H1 (cell line): ENCODE measurements around the gene PDZD2. TPM values are rescaled to one million over a fixed set of nuclear protein-coding genes. Genes with fewer than 3 reads are reported as not detected.
A peak's percentile ranks its signal among the peaks of the same experiment; 100 is the strongest.

Experiments used
- CTCF ChIA-PET: fragments of 300-600 bp; sonication (Branson Sonifier 250); formaldehyde crosslinking; loops from one replicate; lab custom pipeline; 2021; ENCODE audit not compliant: partially characterized antibody; lab: Charles Lee
- POLR2A ChIA-PET: fragments of 300-600 bp; sonication (Branson Sonifier 250); formaldehyde crosslinking; loops from one replicate; lab custom pipeline; 2021; ENCODE audit warnings: inconsistent platforms; ENCODE audit not compliant: partially characterized antibody; lab: Charles Lee
- DNase-seq, 2 experiments: peaks; one replicate each; pipeline versions ENCODE4 v3.0.0 to v3.0.0-alpha.2; 2010 to 2022; ENCODE audit warnings: low spot score in 2 of 2, low read depth in 1 of 2, mixed read lengths in 1 of 2
- FAIRE-seq: peaks from 2 replicates; lab custom pipeline; 2011; peaks lifted over from hg19 to GRCh38; lab: Jason Lieb, UNC
- H2AFZ ChIP-seq: 2 replicates; pipeline ENCODE4 v1.8.1; 2012; ENCODE audit warnings: low read length, inconsistent platforms
- H2AK5ac ChIP-seq: 2 replicates; pipeline ENCODE4 v1.6.1; 2013; ENCODE audit warnings: low read depth, low read length
- H2BK120ac ChIP-seq: replicated peaks from 2 replicates; pipeline ENCODE3; 2013; ENCODE audit warnings: low read depth, low read length, inconsistent platforms
- H2BK12ac ChIP-seq: 2 replicates; pipeline ENCODE4 v1.6.1; 2013; ENCODE audit warnings: low read depth, low read length
- H2BK15ac ChIP-seq: 2 replicates; pipeline ENCODE4 v1.6.1; 2013; ENCODE audit warnings: low read length
- H2BK20ac ChIP-seq: 2 replicates; pipeline ENCODE4 v1.6.1; 2013; ENCODE audit warnings: low read length
- H2BK5ac ChIP-seq: 2 replicates; pipeline ENCODE4 v1.6.1; 2013; ENCODE audit warnings: low read depth, low read length
- H3K14ac ChIP-seq: 2 replicates; pipeline ENCODE4 v1.6.1; 2013; ENCODE audit warnings: inconsistent platforms; ENCODE audit not compliant: insufficient read length
- H3K18ac ChIP-seq: 2 replicates; pipeline ENCODE4 v1.6.1; 2013; ENCODE audit warnings: low read length; ENCODE audit errors: extremely low read depth
- H3K23ac ChIP-seq: 2 replicates; pipeline ENCODE4 v1.6.1; 2013; ENCODE audit warnings: inconsistent platforms; ENCODE audit not compliant: insufficient read length
- H3K23me2 ChIP-seq: 2 replicates; pipeline ENCODE4 v1.6.1; 2013; ENCODE audit warnings: low read depth, low read length
- H3K27ac ChIP-seq: 2 replicates; pipeline ENCODE4 v1.6.1; 2011; ENCODE audit warnings: low read depth, low read length, inconsistent platforms
- H3K27me3 ChIP-seq, 4 experiments: replicated peaks in 1 of 4; 1 replicate in 1 of 4; 2 replicates in 3 of 4; pipeline versions ENCODE4 v1.6.1 to v1.8.1; 2011 to 2013; ENCODE audit warnings: low read length in 3 of 4, mild to moderate bottlenecking in 3 of 4, inconsistent platforms in 2 of 4, mixed read lengths in 2 of 4, moderate library complexity in 1 of 4; ENCODE audit not compliant: control insufficient read depth in 3 of 4, insufficient read depth in 3 of 4; ENCODE audit errors: extremely low read depth in 1 of 4
- H3K36me3 ChIP-seq, 4 experiments: 2 replicates each; pipeline versions ENCODE4 v1.6.1 to v1.8.1; 2011 to 2013; ENCODE audit warnings: mild to moderate bottlenecking in 4 of 4, low read length in 3 of 4, moderate library complexity in 2 of 4, control low read depth in 1 of 4, inconsistent platforms in 1 of 4; ENCODE audit not compliant: insufficient read depth in 4 of 4, control insufficient read depth in 2 of 4
- H3K4ac ChIP-seq: replicated peaks from 2 replicates; pipeline ENCODE3; 2013; ENCODE audit warnings: low read length, low read depth, mixed read lengths, inconsistent platforms; ENCODE audit not compliant: insufficient read length
- H3K4me1 ChIP-seq, 4 experiments: replicated peaks in 1 of 4; 1 replicate in 1 of 4; 2 replicates in 3 of 4; pipeline versions ENCODE4 v1.6.1 to v1.8.1; 2011 to 2013; ENCODE audit warnings: low read length in 3 of 4, inconsistent platforms in 2 of 4, mixed read lengths in 1 of 4; ENCODE audit not compliant: insufficient read depth in 4 of 4, control insufficient read depth in 3 of 4
- H3K4me2 ChIP-seq, 2 experiments: 2 replicates each; pipeline versions ENCODE4 v1.6.1 to v1.8.1; 2011 to 2013; ENCODE audit warnings: low read depth in 2 of 2, low read length in 2 of 2, control low read depth in 1 of 2, inconsistent platforms in 1 of 2, mild to moderate bottlenecking in 1 of 2; ENCODE audit not compliant: insufficient read depth in 1 of 2
- H3K4me3 ChIP-seq, 4 experiments: fragments of 200-600, 300-600 bp in 1 of 4; sonication (generic), shearing (Covaris generic), sonication (Bioruptor Twin) in 1 of 4; 2 replicates each; pipeline versions ENCODE4 v1.5.1 to v1.8.1; 2011 to 2016; ENCODE audit warnings: low read length in 4 of 4, low read depth in 3 of 4, control low read depth in 2 of 4, inconsistent platforms in 2 of 4, mild to moderate bottlenecking in 2 of 4, mixed read lengths in 1 of 4, moderate library complexity in 1 of 4; ENCODE audit not compliant: insufficient read depth in 2 of 4; ENCODE audit errors: extremely low read depth in 1 of 4
- H3K56ac ChIP-seq: replicated peaks from 2 replicates; pipeline ENCODE3; 2013; ENCODE audit warnings: low read depth, mild to moderate bottlenecking, mixed read lengths, low read length, inconsistent platforms; ENCODE audit not compliant: insufficient read length
- H3K79me1 ChIP-seq: 2 replicates; pipeline ENCODE4 v1.6.1; 2013; ENCODE audit warnings: low read depth, low read length, control low read depth
- H3K79me2 ChIP-seq, 2 experiments: 2 replicates each; pipeline versions ENCODE4 v1.6.1 to v1.8.1; 2012 to 2013; ENCODE audit warnings: low read length in 2 of 2, mild to moderate bottlenecking in 2 of 2, inconsistent platforms in 1 of 2; ENCODE audit not compliant: insufficient read depth in 2 of 2, control insufficient read depth in 1 of 2
- H3K9ac ChIP-seq, 4 experiments: replicated peaks in 1 of 4; 1 replicate in 1 of 4; 2 replicates in 3 of 4; pipeline versions ENCODE4 v1.6.1 to v1.8.1; 2011 to 2013; ENCODE audit warnings: low read depth in 3 of 4, low read length in 3 of 4, control low read depth in 2 of 4, mild to moderate bottlenecking in 2 of 4, moderate library complexity in 2 of 4, inconsistent platforms in 1 of 4; ENCODE audit errors: extremely low read depth in 1 of 4
- H3K9me3 ChIP-seq, 2 experiments: 2 replicates each; pipeline versions ENCODE4 v1.6.1 to v1.8.1; 2012 to 2013; ENCODE audit warnings: mild to moderate bottlenecking in 2 of 2, moderate library complexity in 2 of 2, control low read depth in 1 of 2, inconsistent platforms in 1 of 2, low read depth in 1 of 2, low read length in 1 of 2, mixed read lengths in 1 of 2; ENCODE audit not compliant: insufficient read depth in 2 of 2
- H4K20me1 ChIP-seq, 2 experiments: replicated peaks in 1 of 2; 2 replicates each; pipeline versions ENCODE3 to v1.8.1; 2011 to 2013; ENCODE audit warnings: inconsistent platforms in 2 of 2, low read length in 2 of 2, mild to moderate bottlenecking in 1 of 2; ENCODE audit not compliant: insufficient read depth in 2 of 2, control insufficient read depth in 1 of 2
- H4K5ac ChIP-seq: 2 replicates; pipeline ENCODE4 v1.6.1; 2013; ENCODE audit warnings: low read length, low read depth, mixed read lengths, inconsistent platforms; ENCODE audit not compliant: insufficient read length
- H4K8ac ChIP-seq: 2 replicates; pipeline ENCODE4 v1.8.0; 2013; ENCODE audit warnings: mild to moderate bottlenecking, moderate library complexity, low read length, inconsistent platforms; ENCODE audit not compliant: insufficient read depth; ENCODE audit errors: extremely low read depth
- H4K91ac ChIP-seq: replicated peaks from 2 replicates; pipeline ENCODE3; 2013; ENCODE audit warnings: low read length, mixed read lengths, inconsistent platforms; ENCODE audit not compliant: insufficient read length
- CREB1 ChIP-seq: IDR thresholded peaks from 2 replicates; pipeline ENCODE4 v1.6.1; 2012; ENCODE audit warnings: inconsistent platforms
- POU5F1 ChIP-seq: IDR thresholded peaks from 2 replicates; pipeline ENCODE4 v1.6.1; 2011; ENCODE audit warnings: low read depth, mild to moderate bottlenecking, low read length, moderate library complexity
- TEAD4 ChIP-seq: IDR thresholded peaks from 2 replicates; pipeline ENCODE4 v1.6.1; 2012; ENCODE audit warnings: low read depth, low read length, inconsistent platforms, mixed read lengths
- WGBS, 2 experiments: shearing (Covaris generic) in 1 of 2; methylation state at CpG; one replicate each; pipeline versions ENCODE4 v1.1.6 to v1.1.7; 2013 to 2015; ENCODE audit warnings: low lambda C conversion rate in 2 of 2, mixed read lengths in 2 of 2, inconsistent platforms in 1 of 2, low coverage in 1 of 2, missing lambda C conversion rate in 1 of 2; ENCODE audit not compliant: insufficient replicate concordance in 2 of 2, insufficient coverage in 1 of 2, insufficient read length in 1 of 2; ENCODE audit errors: extremely low coverage in 1 of 2, missing lambda C conversion rate in 1 of 2; 5-methylcytosine and 5-hydroxymethylcytosine counted together
- polyA plus RNA-seq, 7 experiments: library from polyadenylated mRNA; depleted of rRNA in 3 of 7; stranded (reverse) in 5 of 7; unstranded in 2 of 7; fragments of >200 nt in 5 of 7; fragments of 200-250 nt in 2 of 7; gene quantifications; 1 replicate in 5 of 7; 2 replicates in 1 of 7; 4 replicates in 1 of 7; pipeline versions ENCODE4 v1.2.1 to v1.2.3, GENCODE V29; 2011 to 2013; ENCODE audit warnings: missing spikeins in 2 of 7, mixed read lengths in 2 of 7
- total RNA-seq: library from RNA; stranded (reverse); fragmentation: NEBNext Ultra II Directional; extraction: Animal tissue kit (Norgen Biotek cat#: 25700); gene quantifications from 2 replicates; pipeline ENCODE4 v1.2.1, GENCODE V29; 2021

Gene PDZD2
- total and polyA plus RNA-seq, 2 of the 8 experiments (the other 6 are each of a cell fraction or from before 2014, with no cell fraction given), result 1.2 to 6.8 TPM

- no peaks in the 10 kb centered on the region for H3K79me2 ChIP-seq
- no peak overlapping the region for H2BK20ac ChIP-seq
- H3K9me3 ChIP-seq, result no peaks in the 10 kb centered on the region
- no peak overlapping the region for H3K4me2 ChIP-seq
- TF ChIP-seq POU5F1, result no peak
- no peak for TF ChIP-seq CREB1
- TF ChIP-seq TEAD4, result peak; percentile 40; the same call in 1 of the 2 replicates
- H3K9ac ChIP-seq, result no peak overlapping the region
- no peaks in the 10 kb centered on the region for H3K23me2 ChIP-seq
- no peaks in the 10 kb centered on the region for H3K4me1 ChIP-seq
- H3K18ac ChIP-seq, result no peak overlapping the region
- FAIRE-seq (no peak), DNase-seq (peak in 1 of 2 experiments; percentile 13)
- H2AK5ac ChIP-seq, result no peak overlapping the region
- H2AFZ ChIP-seq, result no peak overlapping the region
- ChIA-PET CTCF (interaction anchor here (0.7 to 4.7 kb wide), 12 partner anchors 10 to 286 kb away, joined by 3 to 24 read pairs (median 4); no protein-coding TSS in a partner anchor), POLR2A (interaction anchor here (0.7 to 1.4 kb wide), 2 partner anchors 67 to 106 kb away, joined by 3 read pairs; no protein-coding TSS in a partner anchor)
- no peak overlapping the region for H4K91ac ChIP-seq
- 83% methylated on average over 3 of the region's 3 CpGs; no CpG with 5 or more reads in 1 of the 2 experiments for WGBS, 2 experiments
- H3K56ac ChIP-seq, result no peak overlapping the region
- no peak overlapping the region for H4K5ac ChIP-seq
- H3K14ac ChIP-seq, result no peak overlapping the region
- no peaks in the 10 kb centered on the region for H4K20me1 ChIP-seq
- no peak overlapping the region for H3K4me3 ChIP-seq
- no peaks in the 10 kb centered on the region for H3K27me3 ChIP-seq
- no peak overlapping the region; the same call in 1 of the 2 replicates for H2BK12ac ChIP-seq
- H2BK120ac ChIP-seq, result no peak overlapping the region
- no peak overlapping the region for H4K8ac ChIP-seq
- no peak overlapping the region for H3K27ac ChIP-seq
- no peak overlapping the region for H3K4ac ChIP-seq
- no peak overlapping the region for H3K23ac ChIP-seq
- H2BK5ac ChIP-seq, result no peak overlapping the region
- no peaks in the 10 kb centered on the region for H3K79me1 ChIP-seq
- no peak overlapping the region for H2BK15ac ChIP-seq
- no peaks in the 10 kb centered on the region for H3K36me3 ChIP-seq
Observed at GRCh38 chr5:31921852-31922305, 282.9 kb downstream of the PDZD2 start.
